ENCODE measurements around the gene CAMK1. TPM values are rescaled to one million over a fixed set of nuclear protein-coding genes. Genes with fewer than 3 reads are reported as not detected.

The CAMK1 gene
- total and polyA plus RNA-seq, 2 donors (not counting 3 experiments of a cell fraction or from before 2014, with no cell fraction given), result 23.5 to 28.4 TPM

DNA sequence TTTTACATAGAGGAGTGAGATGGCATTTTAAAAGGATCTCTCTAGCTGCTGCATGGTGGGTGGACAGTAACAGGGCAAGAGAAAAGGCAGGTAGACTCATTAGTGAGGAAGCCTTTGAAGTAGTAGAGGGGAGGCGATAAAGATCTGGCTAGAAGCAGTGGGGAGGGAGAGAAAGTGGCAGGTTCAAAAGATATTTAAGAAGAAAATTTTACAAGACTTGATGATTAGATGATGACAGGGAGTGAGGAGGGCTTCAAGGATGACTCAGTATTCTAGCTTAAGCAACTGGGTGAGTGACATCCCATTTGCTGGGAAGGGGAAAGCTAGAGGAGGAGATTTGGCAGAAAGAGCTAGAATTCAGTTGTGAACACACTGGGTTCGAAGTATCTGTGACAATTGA is 42.0 kb downstream of the CAMK1 start:
- H3K4me2 ChIP-seq (ENCODE audit: insufficient read depth, low read length), result no peak overlapping the region
- peaks cover 9% of the 10 kb centered on the region for H3K4me1 ChIP-seq (ENCODE audit: control insufficient read depth, extremely low read depth, insufficient read depth, low read length)
- BruUV-seq (replicated peaks), result no TSS peak
- dilution Hi-C loops (cut with MboI; ENCODE audit: extremely low pct_ligation_motif_present, low sequenced_read_pairs) (no loop called here), intact Hi-C loops (cut with micrococcal nuclease) (loop anchor here (5.0 kb wide), 1 partner anchor 375 kb away; no protein-coding TSS in a partner anchor)
- H3K27ac ChIP-seq (ENCODE audit: insufficient read depth, low read depth, low read length), result no peak overlapping the region
- ChIA-PET CTCF (interaction anchor here (0.7 to 2.8 kb wide), 5 partner anchors 12 to 375 kb away, joined by 3 to 15 read pairs (median 3); partner anchors contain the start of gene OGG1), POLR2A (no interaction called here)
- TF ChIP-seq GATA2 (IDR thresholded peaks at IDR 0.05; ENCODE audit: insufficient read depth, insufficient read length, low read depth, low read length), result no peak
- TF ChIP-seq MYC (IDR thresholded peaks at IDR 0.05; ENCODE audit: low read depth, low read length), result no peak
- TF ChIP-seq EZH2 (IDR thresholded peaks at IDR 0.05; ENCODE audit: borderline replicate concordance, low read depth, low read length, severe bottlenecking), result no peak
- TF ChIP-seq, protein P1, sequence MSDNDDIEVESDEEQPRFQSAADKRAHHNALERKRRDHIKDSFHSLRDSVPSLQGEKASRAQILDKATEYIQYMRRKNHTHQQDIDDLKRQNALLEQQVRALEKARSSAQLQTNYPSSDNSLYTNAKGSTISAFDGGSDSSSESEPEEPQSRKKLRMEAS (IDR thresholded peaks at IDR 0.05; ENCODE audit: insufficient read depth, insufficient read length), result no peak
- no peak for TF ChIP-seq POLR2AphosphoS5 (IDR thresholded peaks at IDR 0.05; ENCODE audit: insufficient read depth, low read depth, low read length)
- no peak for TF ChIP-seq JUN (IDR thresholded peaks at IDR 0.05; ENCODE audit: borderline replicate concordance, insufficient read depth, insufficient read length, low read depth)
- TF ChIP-seq, protein P2, sequence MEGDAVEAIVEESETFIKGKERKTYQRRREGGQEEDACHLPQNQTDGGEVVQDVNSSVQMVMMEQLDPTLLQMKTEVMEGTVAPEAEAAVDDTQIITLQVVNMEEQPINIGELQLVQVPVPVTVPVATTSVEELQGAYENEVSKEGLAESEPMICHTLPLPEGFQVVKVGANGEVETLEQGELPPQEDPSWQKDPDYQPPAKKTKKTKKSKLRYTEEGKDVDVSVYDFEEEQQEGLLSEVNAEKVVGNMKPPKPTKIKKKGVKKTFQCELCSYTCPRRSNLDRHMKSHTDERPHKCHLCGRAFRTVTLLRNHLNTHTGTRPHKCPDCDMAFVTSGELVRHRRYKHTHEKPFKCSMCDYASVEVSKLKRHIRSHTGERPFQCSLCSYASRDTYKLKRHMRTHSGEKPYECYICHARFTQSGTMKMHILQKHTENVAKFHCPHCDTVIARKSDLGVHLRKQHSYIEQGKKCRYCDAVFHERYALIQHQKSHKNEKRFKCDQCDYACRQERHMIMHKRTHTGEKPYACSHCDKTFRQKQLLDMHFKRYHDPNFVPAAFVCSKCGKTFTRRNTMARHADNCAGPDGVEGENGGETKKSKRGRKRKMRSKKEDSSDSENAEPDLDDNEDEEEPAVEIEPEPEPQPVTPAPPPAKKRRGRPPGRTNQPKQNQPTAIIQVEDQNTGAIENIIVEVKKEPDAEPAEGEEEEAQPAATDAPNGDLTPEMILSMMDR (IDR thresholded peaks at IDR 0.05; ENCODE audit: extremely low read depth in 1 of 2, insufficient read depth in 1 of 2, low read depth in 1 of 2, low read length in 2 of 2), result no peak
- TF ChIP-seq POLR2A (IDR thresholded peaks at IDR 0.05; ENCODE audit: low read depth, low read length), result no peak
- TF ChIP-seq FOS (IDR thresholded peaks at IDR 0.05; ENCODE audit: borderline replicate concordance, insufficient read depth, low read length), result no peak
- no peaks in the 10 kb centered on the region for H4K20me1 ChIP-seq (replicated peaks; ENCODE audit: control insufficient read depth, extremely low read depth, insufficient read depth, low read length)
- peaks cover 0 to 2% of the 10 kb centered on the region in 2 experiments for H3K27me3 ChIP-seq (ENCODE audit: control insufficient read depth in 2 of 2, insufficient read depth in 2 of 2, low read length in 2 of 2)
- no peak overlapping the region for H3K9ac ChIP-seq (replicated peaks; ENCODE audit: extremely low read depth, insufficient read depth, low read length)
- FAIRE-seq (no peak), DNase-seq (ENCODE audit: low read depth, low spot score) (no peak)
- peaks cover 11% of the 10 kb centered on the region for H3K79me2 ChIP-seq (ENCODE audit: control insufficient read depth, insufficient read depth, low read length)
- H3K4me3 ChIP-seq (replicated peaks in 1 of 3; ENCODE audit: insufficient read depth in 1 of 3, low read depth in 1 of 3, low read length in 3 of 3), result no peak overlapping the region
- H2AFZ ChIP-seq (ENCODE audit: low read depth, low read length), result no peak overlapping the region
- no peaks in the 10 kb centered on the region for H3K9me3 ChIP-seq (replicated peaks; ENCODE audit: control insufficient read depth, insufficient read depth, low read length)
- H3K36me3 ChIP-seq (ENCODE audit: control insufficient read depth in 2 of 2, extremely low read depth in 1 of 2, insufficient read depth in 2 of 2, low read length in 2 of 2), result no peaks in the 10 kb centered on the region
- H3K9me1 ChIP-seq (replicated peaks; ENCODE audit: control insufficient read depth, extremely low read depth, insufficient read depth, low read length), result no peaks in the 10 kb centered on the region
